B cell (primary cell): ENCODE results near the gene BCL11A. TPM values are rescaled to one million over a fixed set of nuclear protein-coding genes. Genes with fewer than 3 reads are reported as not detected.

ENCODE experiments used
- ATAC-seq: fragments of 200-7000 bp; cut with Tn5 transposase; one replicate; pipeline ENCODE4 v1.10.0; 2021; ENCODE audit warnings: low read depth, mild to moderate bottlenecking, moderate number of reproducible peaks, moderate library complexity
- CTCF ChIA-PET: fragments of 350-600 bp; sonication (Branson Sonifier 250); formaldehyde crosslinking; loops from one replicate; lab custom pipeline; 2021; ENCODE audit warnings: antibody characterized with exemption, inconsistent platforms; lab: Charles Lee
- POLR2A ChIA-PET: fragments of 350-600 bp; sonication (Branson Sonifier 250); formaldehyde crosslinking; loops from one replicate; lab custom pipeline; 2021; ENCODE audit warnings: antibody characterized with exemption; lab: Charles Lee
- DNase-seq: peaks from one replicate; pipeline ENCODE4 v3.0.0; 2013
- H2AFZ ChIP-seq: 2 replicates; pipeline ENCODE4 v1.6.1; 2012; ENCODE audit warnings: mild to moderate bottlenecking, low read depth, low read length; ENCODE audit not compliant: insufficient read depth, poor library complexity, severe bottlenecking
- H3K27ac ChIP-seq, 2 donors: 1 replicate in 1 of 2; 2 replicates in 1 of 2; pipeline ENCODE4 v1.5.1; 2012 to 2013; ENCODE audit warnings: low read length in 2 of 2, mild to moderate bottlenecking in 2 of 2, moderate library complexity in 1 of 2
- H3K27me3 ChIP-seq, 4 experiments: fragments of 200-600 bp in 1 of 4; sonication (generic) in 1 of 4; replicated peaks in 1 of 4; 1 replicate in 2 of 4; 2 replicates in 2 of 4; pipeline versions ENCODE4 v1.6.1 to v1.7.0; 2013 to 2016; ENCODE audit warnings: low read length in 3 of 4, mild to moderate bottlenecking in 2 of 4, mixed read lengths in 1 of 4, moderate library complexity in 1 of 4; ENCODE audit not compliant: insufficient read depth in 4 of 4, control insufficient read depth in 3 of 4; ENCODE audit errors: control extremely low read depth in 1 of 4
- H3K36me3 ChIP-seq, 2 experiments: replicated peaks in 1 of 2; 1 replicate in 1 of 2; 2 replicates in 1 of 2; pipeline versions ENCODE4 v1.6.1 to v1.7.1; 2013; ENCODE audit warnings: low read length in 1 of 2; ENCODE audit not compliant: insufficient read depth in 2 of 2, control insufficient read depth in 1 of 2; ENCODE audit errors: control extremely low read depth in 1 of 2, extremely low read depth in 1 of 2
- H3K4me1 ChIP-seq, 2 donors: fragments of 200-600 bp in 1 of 2; sonication (generic) in 1 of 2; 1 replicate in 1 of 2; 2 replicates in 1 of 2; pipeline versions ENCODE4 v1.5.1 to v1.6.1; 2013 to 2017; ENCODE audit warnings: low read length in 2 of 2; ENCODE audit not compliant: control insufficient read depth in 2 of 2, insufficient read depth in 2 of 2
- H3K4me2 ChIP-seq: replicated peaks from 2 replicates; pipeline ENCODE3; 2012; ENCODE audit warnings: mild to moderate bottlenecking, low read depth, low read length; ENCODE audit not compliant: poor library complexity, severe bottlenecking
- H3K4me3 ChIP-seq, 5 experiments: fragments of 200-600 bp in 1 of 5; sonication (generic) in 1 of 5; 1 replicate in 3 of 5; 2 replicates in 2 of 5; pipeline versions ENCODE4 v1.5.1 to v1.7.0; 2011 to 2016; ENCODE audit warnings: low read length in 4 of 5, mild to moderate bottlenecking in 4 of 5, low read depth in 2 of 5, control low read depth in 1 of 5, moderate library complexity in 1 of 5; ENCODE audit not compliant: insufficient read depth in 1 of 5; ENCODE audit errors: control extremely low read depth in 1 of 5, extremely low read depth in 1 of 5
- H3K79me2 ChIP-seq: fragments of 200-600 bp; sonication (generic); one replicate; pipeline ENCODE4 v1.6.0; 2016; ENCODE audit warnings: low read length; ENCODE audit not compliant: control insufficient read depth, insufficient read depth
- H3K9ac ChIP-seq: fragments of 200-600 bp; sonication (generic); 2 replicates; pipeline ENCODE4 v1.6.1; 2017; ENCODE audit warnings: mild to moderate bottlenecking, low read length, moderate library complexity
- H3K9me3 ChIP-seq, 3 donors: one replicate each; pipeline versions ENCODE4 v1.6.1 to v1.7.1; 2013; ENCODE audit warnings: low read length in 2 of 3; ENCODE audit not compliant: control insufficient read depth in 2 of 3, insufficient read depth in 1 of 3; ENCODE audit errors: control extremely low read depth in 1 of 3
- H4K20me1 ChIP-seq: 2 replicates; pipeline ENCODE4 v1.6.0; 2012; ENCODE audit warnings: mild to moderate bottlenecking, low read length; ENCODE audit not compliant: insufficient read depth, control insufficient read depth, poor library complexity, severe bottlenecking
- H3K27ac Mint-ChIP-seq: one replicate; pipeline ENCODE4 v1.8.0; 2021; ENCODE audit warnings: mixed read lengths
- H3K27me3 Mint-ChIP-seq: one replicate; pipeline ENCODE4 v1.8.0; 2021; ENCODE audit warnings: mixed read lengths
- H3K4me1 Mint-ChIP-seq: one replicate; pipeline ENCODE4 v1.8.0; 2021; ENCODE audit warnings: mixed read lengths
- H3K4me3 Mint-ChIP-seq: one replicate; pipeline ENCODE4 v1.8.0; 2021; ENCODE audit warnings: mixed read lengths
- H3K9me3 Mint-ChIP-seq: one replicate; pipeline ENCODE4 v1.8.0; 2022; ENCODE audit warnings: mixed read lengths; ENCODE audit not compliant: insufficient read depth
- CTCF ChIP-seq: fragments of 200-600 bp; IDR thresholded peaks from one replicate; pipeline ENCODE4 v1.8.0; 2022; ENCODE audit warnings: antibody characterized with exemption, mild to moderate bottlenecking
- EZH2 ChIP-seq: IDR thresholded peaks from 2 replicates; pipeline ENCODE4 v1.6.1; 2012; ENCODE audit warnings: borderline replicate concordance, low read depth, mild to moderate bottlenecking, moderate library complexity, low read length; ENCODE audit not compliant: insufficient read depth, poor library complexity, severe bottlenecking
- WGBS: methylation state at CpG from one replicate; pipeline ENCODE4 v1.1.5; 2013; ENCODE audit warnings: missing lambda C conversion rate; ENCODE audit not compliant: insufficient coverage; 5-methylcytosine and 5-hydroxymethylcytosine counted together
- intact Hi-C: fragments of 100-400 bp; cut with micrococcal nuclease; formaldehyde crosslinking; loops from one replicate; pipeline ENCODE4 v1.10.0; 2022
- polyA plus RNA-seq: library from polyadenylated mRNA; depleted of rRNA; stranded (reverse); fragments of >200 nt; gene quantifications from 2 replicates; pipeline ENCODE4 v1.2.3, GENCODE V29; 2012
- total RNA-seq, 2 donors: library from RNA; stranded (reverse); fragments of 120-200 nt in 1 of 2; gene quantifications; 1 replicate in 1 of 2; 2 replicates in 1 of 2; pipeline versions ENCODE4 v1.2.3 to v1.2.4, GENCODE V29; 2013 to 2022

Gene BCL11A
- total and polyA plus RNA-seq, 2 donors (not counting 1 experiment from before 2014, with no cell fraction given): 81.8 to 383 TPM

GRCh38 chr2:60472663-60473289 is 80.7 kb downstream of the BCL11A start:
- POLR2A ChIA-PET: interaction anchor here (0.6 to 1.3 kb wide), 2 partner anchors 9 to 27 kb away, joined by 4 to 6 read pairs; no protein-coding TSS in a partner anchor
- H3K4me3 ChIP-seq: no peak overlapping the region

More at GRCh38 chr2:60472663-60473289, 80.7 kb downstream of the BCL11A start:
- H3K27ac ChIP-seq: peak overlapping the region in 1 of 2 donors; percentile 93
- Mint-ChIP-seq H3K4me3 (no peak overlapping the region), H3K27me3 (no peaks in the 10 kb centered on the region), H3K27ac (peak overlapping the region; percentile 87), H3K4me1 (peaks cover 96% of the 10 kb centered on the region), H3K9me3 (no peaks in the 10 kb centered on the region)
- no peak overlapping the region for H2AFZ ChIP-seq
- H3K36me3 ChIP-seq: peaks cover 2 to 87% of the 10 kb centered on the region in 2 experiments
- H4K20me1 ChIP-seq: peaks cover 18% of the 10 kb centered on the region
- no peak overlapping the region for H3K9ac ChIP-seq
- H3K4me2 ChIP-seq: no peak overlapping the region
- no peaks in the 10 kb centered on the region for H3K27me3 ChIP-seq
- no peak for TF ChIP-seq CTCF
- no peak for TF ChIP-seq EZH2
- CTCF ChIA-PET: interaction anchor here (1.1 to 2.0 kb wide), 4 partner anchors 11 to 48 kb away, joined by 3 to 8 read pairs (median 4); no protein-coding TSS in a partner anchor
- peaks cover 86 to 97% of the 10 kb centered on the region in 2 donors for H3K4me1 ChIP-seq
- ATAC-seq (no peak), DNase-seq (no peak)
- intact Hi-C loops: no loop called here
- H3K79me2 ChIP-seq: peaks cover 100% of the 10 kb centered on the region
- 100% methylated on average over 3 of the region's 5 CpGs for WGBS
- H3K9me3 ChIP-seq: peaks cover 0 to 6% (median 2%) of the 10 kb centered on the region in 3 donors
